ENCODE measurements around the gene EYS. TPM values are rescaled to one million over a fixed set of nuclear protein-coding genes. Genes with fewer than 3 reads are reported as not detected.

The EYS gene
- total and polyA plus RNA-seq, 4 donors, result 0.53 to 4.5 (median 2.4) TPM

DNA sequence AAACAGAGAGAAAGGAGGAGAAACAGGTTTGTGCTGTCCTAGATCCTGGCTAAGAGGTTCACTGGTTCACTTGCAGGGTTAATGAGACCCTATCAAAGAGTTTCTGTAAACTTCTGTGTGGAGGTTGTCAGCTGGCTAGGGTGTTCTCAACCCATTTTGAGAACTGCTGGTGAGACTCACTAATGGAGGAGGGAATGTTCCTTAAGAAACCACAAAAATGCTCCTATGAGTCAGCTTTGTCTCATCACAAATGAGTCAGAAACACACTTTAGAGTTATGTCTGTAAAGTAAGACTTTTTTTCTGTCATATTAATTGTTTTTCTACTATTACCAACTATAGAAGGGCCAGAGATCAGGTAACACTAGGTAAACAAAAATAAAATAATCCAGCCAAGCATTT is 1187.0 kb downstream of the EYS start:
- Histone ChIP-seq H3K4me1 (ENCODE audit: control insufficient read depth, insufficient read depth, low read length) (no peaks in the 10 kb centered on the region), H3K27me3 (ENCODE audit: control insufficient read depth, insufficient read depth, low read length) (no peaks in the 10 kb centered on the region), H3K36me3 (ENCODE audit: control insufficient read depth, insufficient read depth, low read length) (no peaks in the 10 kb centered on the region), H3K27ac (ENCODE audit: low read depth, low read length) (no peak overlapping the region), H3K4me3 (ENCODE audit: low read depth, low read length) (no peak overlapping the region), H3K9me3 (ENCODE audit: control insufficient read depth, insufficient read depth, low read length) (no peaks in the 10 kb centered on the region)
- DNase-seq (ENCODE audit: low read depth in 4 of 6, low spot score in 6 of 6), result no peak

- WGBS (ENCODE audit: insufficient coverage), result no CpG with 5 or more reads among the region's 1 CpG
- no peaks in the 10 kb centered on the region for H3K27me3 ChIP-seq (ENCODE audit: control insufficient read depth, insufficient read depth, low read length)
- H3K4me1 ChIP-seq (ENCODE audit: control insufficient read depth, insufficient read depth, low read length), result no peaks in the 10 kb centered on the region
- no peaks in the 10 kb centered on the region for H3K9me3 ChIP-seq (ENCODE audit: control insufficient read depth, insufficient read depth, low read length)
- no peak overlapping the region for H3K4me3 ChIP-seq (ENCODE audit: low read depth, low read length)
- no peak overlapping the region for H3K27ac ChIP-seq (ENCODE audit: low read depth, low read length)
- no peaks in the 10 kb centered on the region for H3K36me3 ChIP-seq (ENCODE audit: control insufficient read depth, insufficient read depth, low read length)
- no peak for DNase-seq (ENCODE audit: low read depth in 4 of 6, low spot score in 6 of 6)
Observed at GRCh38 chr6:64516393-64516792, 1190.6 kb downstream of the EYS start.

- Histone ChIP-seq H3K36me3 (ENCODE audit: control insufficient read depth, insufficient read depth, low read length) (no peaks in the 10 kb centered on the region), H3K4me1 (ENCODE audit: control insufficient read depth, insufficient read depth, low read length) (no peaks in the 10 kb centered on the region), H3K27ac (ENCODE audit: low read depth, low read length) (no peak overlapping the region), H3K9me3 (ENCODE audit: control insufficient read depth, insufficient read depth, low read length) (no peaks in the 10 kb centered on the region), H3K27me3 (ENCODE audit: control insufficient read depth, insufficient read depth, low read length) (no peaks in the 10 kb centered on the region), H3K4me3 (ENCODE audit: low read depth, low read length) (no peak overlapping the region)
- DNase-seq (ENCODE audit: low read depth in 4 of 6, low spot score in 6 of 6), result no peak
- no CpG with 5 or more reads among the region's 3 CpGs for WGBS (ENCODE audit: insufficient coverage)
Observed at GRCh38 chr6:64507661-64508060, 1199.4 kb downstream of the EYS start.

GRCh38 chr6:64505312-64505711 is 1201.7 kb downstream of the EYS start:
- WGBS (ENCODE audit: insufficient coverage), result 7% methylated on average over 2 of the region's 4 CpGs
- Histone ChIP-seq H3K36me3 (ENCODE audit: control insufficient read depth, insufficient read depth, low read length) (no peaks in the 10 kb centered on the region), H3K27me3 (ENCODE audit: control insufficient read depth, insufficient read depth, low read length) (no peaks in the 10 kb centered on the region), H3K9me3 (ENCODE audit: control insufficient read depth, insufficient read depth, low read length) (no peaks in the 10 kb centered on the region), H3K27ac (ENCODE audit: low read depth, low read length) (no peak overlapping the region), H3K4me3 (ENCODE audit: low read depth, low read length) (no peak overlapping the region), H3K4me1 (ENCODE audit: control insufficient read depth, insufficient read depth, low read length) (no peaks in the 10 kb centered on the region)
- DNase-seq (ENCODE audit: low read depth in 4 of 6, low spot score in 6 of 6), result no peak

GRCh38 chr6:64504503-64504902 is 1202.5 kb downstream of the EYS start:
- Histone ChIP-seq H3K9me3 (ENCODE audit: control insufficient read depth, insufficient read depth, low read length) (no peaks in the 10 kb centered on the region), H3K4me3 (ENCODE audit: low read depth, low read length) (no peak overlapping the region), H3K27ac (ENCODE audit: low read depth, low read length) (no peak overlapping the region), H3K4me1 (ENCODE audit: control insufficient read depth, insufficient read depth, low read length) (no peaks in the 10 kb centered on the region), H3K27me3 (ENCODE audit: control insufficient read depth, insufficient read depth, low read length) (no peaks in the 10 kb centered on the region), H3K36me3 (ENCODE audit: control insufficient read depth, insufficient read depth, low read length) (no peaks in the 10 kb centered on the region)
- no peak for DNase-seq (ENCODE audit: low read depth in 4 of 6, low spot score in 6 of 6)
- WGBS (ENCODE audit: insufficient coverage), result 91% methylated on average over 2 of the region's 2 CpGs

- Histone ChIP-seq H3K9me3 (ENCODE audit: control insufficient read depth, insufficient read depth, low read length) (no peaks in the 10 kb centered on the region), H3K4me1 (ENCODE audit: control insufficient read depth, insufficient read depth, low read length) (no peaks in the 10 kb centered on the region), H3K27ac (ENCODE audit: low read depth, low read length) (no peak overlapping the region), H3K36me3 (ENCODE audit: control insufficient read depth, insufficient read depth, low read length) (no peaks in the 10 kb centered on the region), H3K27me3 (ENCODE audit: control insufficient read depth, insufficient read depth, low read length) (no peaks in the 10 kb centered on the region), H3K4me3 (ENCODE audit: low read depth, low read length) (no peak overlapping the region)
- no CpG with 5 or more reads among the region's 2 CpGs for WGBS (ENCODE audit: insufficient coverage)
- no peak for DNase-seq (ENCODE audit: low read depth in 4 of 6, low spot score in 6 of 6)
Observed at GRCh38 chr6:64502801-64503200, 1204.2 kb downstream of the EYS start.

DNA sequence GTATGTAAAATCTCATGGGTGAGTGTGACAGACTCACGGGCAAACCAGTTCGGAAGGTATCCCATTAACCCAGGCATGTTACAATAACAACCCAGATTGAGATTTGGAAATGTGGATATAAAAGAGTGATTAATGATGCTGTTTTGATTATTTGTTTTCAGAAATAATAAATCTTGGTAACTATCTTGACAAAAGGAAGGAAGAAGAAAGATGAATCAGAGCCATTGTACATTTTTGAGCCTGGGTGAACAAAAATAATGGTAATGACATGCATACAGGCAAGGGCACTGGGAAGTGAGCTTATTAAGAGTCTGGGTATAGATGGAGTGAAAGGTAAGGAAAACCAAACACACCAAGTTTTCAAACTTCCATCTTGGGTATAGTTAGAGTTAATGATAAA is 1209.4 kb downstream of the EYS start:
- no peak for DNase-seq (ENCODE audit: low read depth in 4 of 6, low spot score in 6 of 6)
- Histone ChIP-seq H3K4me1 (ENCODE audit: control insufficient read depth, insufficient read depth, low read length) (no peaks in the 10 kb centered on the region), H3K4me3 (ENCODE audit: low read depth, low read length) (no peak overlapping the region), H3K27me3 (ENCODE audit: control insufficient read depth, insufficient read depth, low read length) (no peaks in the 10 kb centered on the region), H3K9me3 (ENCODE audit: control insufficient read depth, insufficient read depth, low read length) (no peaks in the 10 kb centered on the region), H3K27ac (ENCODE audit: low read depth, low read length) (no peak overlapping the region), H3K36me3 (ENCODE audit: control insufficient read depth, insufficient read depth, low read length) (no peaks in the 10 kb centered on the region)
- no CpG with 5 or more reads among the region's 2 CpGs for WGBS (ENCODE audit: insufficient coverage)

- no peak overlapping the region for H3K4me3 ChIP-seq (ENCODE audit: low read depth, low read length)
- WGBS (ENCODE audit: insufficient coverage), result no CpG with 5 or more reads among the region's 2 CpGs
- no peaks in the 10 kb centered on the region for H3K36me3 ChIP-seq (ENCODE audit: control insufficient read depth, insufficient read depth, low read length)
- H3K4me1 ChIP-seq (ENCODE audit: control insufficient read depth, insufficient read depth, low read length), result no peaks in the 10 kb centered on the region
- H3K27me3 ChIP-seq (ENCODE audit: control insufficient read depth, insufficient read depth, low read length), result no peaks in the 10 kb centered on the region
- no peaks in the 10 kb centered on the region for H3K9me3 ChIP-seq (ENCODE audit: control insufficient read depth, insufficient read depth, low read length)
- DNase-seq (ENCODE audit: low read depth in 4 of 6, low spot score in 6 of 6), result peak in 1 of 6 donors; percentile 32
- no peak overlapping the region for H3K27ac ChIP-seq (ENCODE audit: low read depth, low read length)
Observed at GRCh38 chr6:64489763-64490162, 1217.3 kb downstream of the EYS start.

GRCh38 chr6:64486578-64487351 is 1220.3 kb downstream of the EYS start:
- peak in 1 of 6 donors; percentile 28 for DNase-seq (ENCODE audit: low read depth in 4 of 6, low spot score in 6 of 6)
- Histone ChIP-seq H3K4me3 (ENCODE audit: low read depth, low read length) (no peak overlapping the region), H3K4me1 (ENCODE audit: control insufficient read depth, insufficient read depth, low read length) (no peaks in the 10 kb centered on the region), H3K27me3 (ENCODE audit: control insufficient read depth, insufficient read depth, low read length) (no peaks in the 10 kb centered on the region), H3K9me3 (ENCODE audit: control insufficient read depth, insufficient read depth, low read length) (no peaks in the 10 kb centered on the region), H3K27ac (ENCODE audit: low read depth, low read length) (no peak overlapping the region), H3K36me3 (ENCODE audit: control insufficient read depth, insufficient read depth, low read length) (no peaks in the 10 kb centered on the region)
- no CpG with 5 or more reads among the region's 3 CpGs for whole genome bisulfite sequencing (ENCODE audit: insufficient coverage)

DNA sequence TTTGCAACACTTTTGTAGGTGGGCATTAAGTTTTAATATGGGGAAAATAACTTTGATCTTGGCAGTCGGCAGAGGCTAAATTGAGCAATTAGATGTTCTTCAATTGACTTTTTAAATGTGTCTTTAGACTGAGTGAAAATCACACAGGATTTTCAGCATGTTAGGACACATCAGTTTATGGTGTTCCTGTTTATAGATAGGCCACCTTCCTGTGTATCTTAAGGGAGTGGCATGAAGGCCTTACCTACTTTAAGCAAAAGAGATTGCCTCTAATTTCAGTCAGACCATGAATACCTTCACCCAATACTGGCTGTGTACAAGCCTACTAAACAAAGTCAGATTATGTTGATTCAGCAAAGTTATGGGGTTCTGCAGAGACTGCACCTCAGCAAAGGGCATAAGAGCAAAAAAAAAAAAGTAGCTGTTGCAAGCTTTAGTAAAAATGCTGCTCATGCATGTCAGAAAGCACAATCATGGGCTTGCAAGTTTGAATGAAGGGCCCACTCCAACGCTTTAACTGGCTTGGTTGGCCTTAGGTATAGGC is 1223.0 kb downstream of the EYS start:
- Histone ChIP-seq H3K4me3 (ENCODE audit: low read depth, low read length) (no peak overlapping the region), H3K27me3 (ENCODE audit: control insufficient read depth, insufficient read depth, low read length) (no peaks in the 10 kb centered on the region), H3K27ac (ENCODE audit: low read depth, low read length) (no peak overlapping the region), H3K9me3 (ENCODE audit: control insufficient read depth, insufficient read depth, low read length) (no peaks in the 10 kb centered on the region), H3K4me1 (ENCODE audit: control insufficient read depth, insufficient read depth, low read length) (no peaks in the 10 kb centered on the region), H3K36me3 (ENCODE audit: control insufficient read depth, insufficient read depth, low read length) (no peaks in the 10 kb centered on the region)
- DNase-seq (ENCODE audit: low read depth in 4 of 6, low spot score in 6 of 6), result no peak
- WGBS (ENCODE audit: insufficient coverage), result 83% methylated on average over 2 of the region's 2 CpGs

Measured in spinal cord (tissue), 10 donors.